Effector memory CD4-positive, alpha-beta T cell (primary cell): ENCODE measurements around the gene NBPF9.
A peak's percentile ranks its signal among the peaks of the same experiment; 100 is the strongest.
"Not testable (repeated sequence)": the region's sequence is repeated elsewhere in the genome, so short reads cannot be mapped to it uniquely, and the experiment has no call there.

Source experiments
- DNase-seq, 3 donors: peaks; one replicate each; pipeline ENCODE4 v3.0.0-alpha.2; 2020
- H3K27ac ChIP-seq: 2 replicates; pipeline ENCODE4 v1.7.0; 2013; ENCODE audit warnings: mild to moderate bottlenecking, low read length, moderate library complexity; ENCODE audit not compliant: insufficient read depth, poor library complexity, severe bottlenecking
- H3K27me3 ChIP-seq: replicated peaks from 2 replicates; pipeline ENCODE4 v1.7.0; 2013; ENCODE audit warnings: mild to moderate bottlenecking, low read length; ENCODE audit not compliant: insufficient read depth, control insufficient read depth, poor library complexity, severe bottlenecking
- H3K36me3 ChIP-seq: 2 replicates; pipeline ENCODE4 v1.7.0; 2013; ENCODE audit warnings: mild to moderate bottlenecking, low read length, moderate library complexity; ENCODE audit not compliant: control insufficient read depth, insufficient read depth
- H3K4me1 ChIP-seq: 2 replicates; pipeline ENCODE4 v1.7.0; 2013; ENCODE audit warnings: low read length, mild to moderate bottlenecking; ENCODE audit not compliant: control insufficient read depth, insufficient read depth, poor library complexity, severe bottlenecking
- H3K4me3 ChIP-seq: 2 replicates; pipeline ENCODE4 v1.7.0; 2013; ENCODE audit warnings: low read length, low read depth, mild to moderate bottlenecking; ENCODE audit not compliant: insufficient read depth, poor library complexity, severe bottlenecking
- H3K9me3 ChIP-seq: 2 replicates; pipeline ENCODE4 v1.7.0; 2013; ENCODE audit warnings: mild to moderate bottlenecking, low read length, moderate library complexity; ENCODE audit not compliant: control insufficient read depth

NBPF9 gene

GRCh38 chr1:149110343-149110742, 7.0 kb upstream of the NBPF9 start:
- not testable (repeated sequence) for H3K36me3 ChIP-seq, H3K4me3 ChIP-seq, H3K27me3 ChIP-seq, H3K9me3 ChIP-seq, DNase-seq, H3K27ac ChIP-seq, H3K4me1 ChIP-seq

DNA sequence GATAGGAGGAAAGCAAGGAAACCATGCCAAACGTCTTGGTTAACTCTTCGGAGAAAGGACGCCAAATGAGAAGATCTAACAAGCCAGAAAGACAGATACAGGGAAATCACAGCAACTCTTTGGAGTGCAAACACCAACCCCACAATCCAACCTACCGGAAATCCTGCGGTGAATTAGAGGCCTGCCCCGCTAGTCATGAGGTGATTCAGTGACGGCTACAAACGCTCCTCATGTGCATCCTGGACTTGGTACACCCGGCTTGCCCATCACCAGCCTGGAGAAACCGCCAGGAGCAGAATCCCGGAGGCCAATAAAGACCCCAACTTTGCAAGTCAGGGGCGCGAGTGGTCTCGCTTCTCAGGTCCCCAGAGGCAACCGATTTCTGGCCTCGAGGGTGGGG, 777 bp downstream of the NBPF9 start:
- H3K4me1 ChIP-seq, H3K9me3 ChIP-seq, H3K4me3 ChIP-seq, H3K27ac ChIP-seq, H3K27me3 ChIP-seq, H3K36me3 ChIP-seq: not testable (repeated sequence)
- peak; percentile 8 to 28 (median 16) for DNase-seq

DNA sequence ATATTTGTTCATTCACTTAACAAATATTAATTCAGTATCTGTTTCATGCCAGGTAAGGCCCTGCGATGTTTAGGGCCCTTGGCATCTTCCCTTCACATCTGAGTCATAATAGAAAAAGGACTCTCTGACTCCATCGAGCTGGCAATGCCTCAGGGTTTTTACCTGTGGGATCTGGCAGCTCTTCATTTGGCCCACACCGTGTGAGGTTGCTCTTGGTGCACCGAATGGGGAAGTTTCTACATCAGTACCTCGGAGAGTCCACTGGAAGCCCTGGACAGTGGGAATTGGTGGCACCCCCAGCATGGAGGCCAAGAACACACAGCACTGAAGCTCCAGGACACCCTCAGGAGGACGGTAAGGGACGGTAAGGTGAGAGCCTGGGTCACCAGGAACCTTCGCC, 5.1 kb downstream of the NBPF9 start:
- H3K27me3 ChIP-seq, H3K9me3 ChIP-seq, H3K36me3 ChIP-seq, H3K4me3 ChIP-seq, DNase-seq, H3K27ac ChIP-seq, H3K4me1 ChIP-seq: not testable (repeated sequence)

GRCh38 chr1:149093155-149093554, 10.2 kb downstream of the NBPF9 start:
- H3K27ac ChIP-seq, H3K36me3 ChIP-seq, DNase-seq, H3K4me1 ChIP-seq, H3K9me3 ChIP-seq, H3K27me3 ChIP-seq, H3K4me3 ChIP-seq: not testable (repeated sequence)

DNA sequence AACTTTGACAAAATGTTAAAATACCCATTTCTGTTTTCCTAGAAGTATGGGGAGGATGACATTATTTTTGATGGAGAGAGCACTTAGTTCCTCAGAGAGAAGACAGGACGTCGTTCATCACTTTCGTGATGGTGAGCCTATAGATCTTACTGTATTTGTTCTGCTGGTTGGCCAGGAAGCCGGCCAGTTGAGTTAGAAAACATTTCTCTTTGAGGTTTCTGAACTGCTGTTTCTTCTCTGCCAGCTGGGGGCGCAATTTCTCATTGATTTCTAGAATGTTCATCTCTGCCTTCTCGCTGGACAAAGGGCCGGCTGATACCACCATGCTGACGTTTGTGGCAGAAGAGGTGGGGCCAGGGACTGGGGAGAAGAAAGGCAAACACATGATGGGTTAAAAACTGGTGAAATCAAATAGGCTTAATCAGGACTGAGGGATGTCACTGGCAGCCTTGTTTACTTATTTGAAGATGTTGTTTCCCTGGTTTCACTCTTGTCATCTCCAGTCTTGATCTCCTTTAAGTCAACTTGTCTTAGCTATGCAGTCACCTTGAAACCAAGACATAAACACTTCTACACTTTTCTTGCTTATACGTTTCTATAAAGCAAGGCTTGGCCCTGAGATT, 27.7 kb downstream of the NBPF9 start:
- not testable (repeated sequence) for H3K4me1 ChIP-seq, DNase-seq, H3K27ac ChIP-seq, H3K4me3 ChIP-seq, H3K36me3 ChIP-seq, H3K9me3 ChIP-seq, H3K27me3 ChIP-seq

DNA sequence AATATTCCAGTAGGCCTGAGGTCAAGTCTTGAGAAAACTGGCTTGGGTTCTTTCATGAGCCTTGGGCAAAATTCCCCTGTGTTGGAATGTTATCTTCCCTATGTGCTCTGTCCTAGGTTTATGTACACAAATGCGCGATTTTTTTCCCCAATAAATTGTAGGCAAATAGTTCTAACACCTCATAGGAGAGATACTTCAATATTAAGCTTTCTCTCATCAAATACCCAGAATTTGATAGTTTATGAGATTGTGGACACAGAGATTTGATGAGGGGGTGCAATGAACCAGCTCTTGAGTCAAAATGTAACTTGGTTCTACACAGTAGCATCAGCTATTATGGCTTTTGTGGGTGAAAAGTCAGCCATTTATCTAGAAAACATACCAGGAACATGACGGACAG, 38.7 kb downstream of the NBPF9 start:
- not testable (repeated sequence) for H3K36me3 ChIP-seq, H3K4me3 ChIP-seq, H3K27me3 ChIP-seq, H3K4me1 ChIP-seq, H3K27ac ChIP-seq, DNase-seq, H3K9me3 ChIP-seq

GRCh38 chr1:149043056-149043455, 60.3 kb downstream of the NBPF9 start:
- not testable (repeated sequence) for H3K27me3 ChIP-seq, H3K27ac ChIP-seq, H3K4me3 ChIP-seq, H3K4me1 ChIP-seq, H3K9me3 ChIP-seq, H3K36me3 ChIP-seq, DNase-seq

DNA sequence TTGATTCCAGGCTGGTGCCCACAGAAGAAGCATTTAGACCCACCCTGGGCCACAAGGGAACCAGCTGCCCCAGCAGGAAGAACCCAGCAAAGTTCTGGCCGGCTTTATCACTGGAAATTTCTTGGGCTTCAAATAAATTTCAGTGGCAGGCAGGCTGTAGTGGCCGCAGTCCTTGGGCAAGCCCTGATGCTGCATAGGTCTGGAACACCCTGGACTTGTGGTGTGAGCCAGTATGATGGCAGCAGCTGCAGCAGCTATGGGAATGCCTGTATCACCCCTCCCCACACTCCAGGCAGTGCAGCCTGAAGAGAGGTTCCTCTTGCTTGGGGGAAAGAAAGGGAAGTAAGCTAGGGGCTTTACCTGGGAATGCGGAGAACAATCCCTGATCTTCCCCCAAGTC, 69.4 kb downstream of the NBPF9 start:
- H3K4me3 ChIP-seq, H3K27ac ChIP-seq, H3K36me3 ChIP-seq, H3K9me3 ChIP-seq, H3K27me3 ChIP-seq, DNase-seq, H3K4me1 ChIP-seq: not testable (repeated sequence)

- not testable (repeated sequence) for H3K27me3 ChIP-seq, H3K27ac ChIP-seq, H3K36me3 ChIP-seq, H3K4me1 ChIP-seq, H3K9me3 ChIP-seq, H3K4me3 ChIP-seq, DNase-seq
Observed at GRCh38 chr1:149024327-149024726, 79.0 kb downstream of the NBPF9 start.

DNA sequence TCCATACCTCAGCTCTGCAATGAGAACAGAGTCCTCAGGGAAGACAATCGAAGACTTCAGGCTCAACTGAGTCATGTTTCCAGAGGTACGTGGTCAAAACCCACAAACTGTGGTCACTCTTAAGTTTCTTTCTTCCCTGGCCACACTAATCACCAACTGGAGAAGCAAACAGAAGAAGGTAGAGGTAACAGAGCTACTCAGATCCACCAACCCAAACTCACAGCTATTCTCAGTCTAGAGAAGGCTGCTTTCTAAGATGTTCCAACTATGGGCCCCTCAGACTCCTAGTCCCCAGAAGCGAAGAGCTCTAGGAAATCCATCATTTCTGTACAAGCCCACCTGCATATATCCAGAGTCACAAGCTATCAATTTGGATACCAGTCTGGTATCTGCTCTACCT, 84.8 kb downstream of the NBPF9 start:
- not testable (repeated sequence) for H3K27ac ChIP-seq, H3K9me3 ChIP-seq, H3K4me3 ChIP-seq, H3K36me3 ChIP-seq, DNase-seq, H3K27me3 ChIP-seq, H3K4me1 ChIP-seq

- H3K4me3 ChIP-seq, H3K27ac ChIP-seq, H3K36me3 ChIP-seq, H3K9me3 ChIP-seq, H3K4me1 ChIP-seq, DNase-seq, H3K27me3 ChIP-seq: not testable (repeated sequence)
Observed at GRCh38 chr1:149016626-149017025, 86.7 kb downstream of the NBPF9 start.
